H9 (cell line): ENCODE data around the gene MRPL55. TPM values are rescaled to one million over a fixed set of nuclear protein-coding genes. Genes with fewer than 3 reads are reported as not detected.

Experiments used
- DNase-seq: peaks from one replicate; pipeline ENCODE4 v3.0.0-alpha.2; 2017
- H2AFZ ChIP-seq: one replicate; pipeline ENCODE4 v1.6.1; 2013; ENCODE audit warnings: mild to moderate bottlenecking, low read length, control low read depth, moderate library complexity
- H2AK5ac ChIP-seq: 2 replicates; pipeline ENCODE4 v1.6.1; 2013; ENCODE audit warnings: low read length, control low read depth, mixed read lengths; ENCODE audit not compliant: insufficient read length
- H2BK120ac ChIP-seq: one replicate; pipeline ENCODE4 v1.6.1; 2013; ENCODE audit warnings: low read depth, mild to moderate bottlenecking, low read length, control low read depth, inconsistent platforms; ENCODE audit not compliant: poor library complexity, severe bottlenecking
- H2BK12ac ChIP-seq: 2 replicates; pipeline ENCODE4 v1.6.1; 2013; ENCODE audit warnings: low read length, control low read depth, mixed read lengths, low read depth; ENCODE audit not compliant: insufficient read length
- H2BK15ac ChIP-seq: 2 replicates; pipeline ENCODE4 v1.6.1; 2013; ENCODE audit warnings: low read depth, low read length, control low read depth
- H2BK20ac ChIP-seq: one replicate; pipeline ENCODE4 v1.6.1; 2013; ENCODE audit warnings: low read depth, mild to moderate bottlenecking, low read length, control low read depth, inconsistent platforms; ENCODE audit not compliant: poor library complexity, severe bottlenecking
- H2BK5ac ChIP-seq: 2 replicates; pipeline ENCODE4 v1.6.1; 2013; ENCODE audit warnings: low read length, control low read depth, mixed read lengths; ENCODE audit not compliant: insufficient read length
- H3K14ac ChIP-seq: 2 replicates; pipeline ENCODE4 v1.6.1; 2013; ENCODE audit warnings: low read length, control low read depth; ENCODE audit not compliant: insufficient read depth
- H3K18ac ChIP-seq: 2 replicates; pipeline ENCODE4 v1.6.1; 2013; ENCODE audit warnings: low read depth, mild to moderate bottlenecking, mixed read lengths, low read length, control low read depth; ENCODE audit not compliant: insufficient read length
- H3K23ac ChIP-seq: 2 replicates; pipeline ENCODE4 v1.6.1; 2013; ENCODE audit warnings: low read length, control low read depth, mixed read lengths, low read depth; ENCODE audit not compliant: insufficient read length
- H3K23me2 ChIP-seq: 2 replicates; pipeline ENCODE4 v1.6.1; 2013; ENCODE audit warnings: low read depth, mild to moderate bottlenecking, mixed read lengths, low read length, control low read depth; ENCODE audit not compliant: insufficient read length, poor library complexity, severe bottlenecking
- H3K27ac ChIP-seq: 2 replicates; pipeline ENCODE4 v1.5.1; 2013; ENCODE audit warnings: low read length, control low read depth, mixed read lengths, low read depth; ENCODE audit not compliant: insufficient read length
- H3K27me3 ChIP-seq: 2 replicates; pipeline ENCODE4 v1.6.1; 2013; ENCODE audit warnings: low read length, control low read depth, inconsistent platforms; ENCODE audit not compliant: insufficient read depth
- H3K4ac ChIP-seq: 2 replicates; pipeline ENCODE4 v1.6.1; 2013; ENCODE audit warnings: low read depth, mild to moderate bottlenecking, control low read depth, inconsistent platforms, low read length, moderate library complexity
- H3K4me1 ChIP-seq: 2 replicates; pipeline ENCODE4 v1.6.1; 2013; ENCODE audit warnings: low read length, control low read depth, inconsistent platforms; ENCODE audit not compliant: insufficient read depth
- H3K4me2 ChIP-seq: 2 replicates; pipeline ENCODE4 v1.6.1; 2013; ENCODE audit warnings: low read length, control low read depth, mixed read lengths; ENCODE audit not compliant: insufficient read length, insufficient read depth
- H3K56ac ChIP-seq: 2 replicates; pipeline ENCODE4 v1.6.1; 2013; ENCODE audit warnings: low read depth, mild to moderate bottlenecking, mixed read lengths, low read length, control low read depth; ENCODE audit not compliant: insufficient read length
- H3K79me1 ChIP-seq: 2 replicates; pipeline ENCODE4 v1.6.1; 2013; ENCODE audit warnings: low read depth, mild to moderate bottlenecking, moderate library complexity, low read length, control low read depth, inconsistent platforms; ENCODE audit not compliant: insufficient read depth, poor library complexity, severe bottlenecking
- H3K79me2 ChIP-seq: 2 replicates; pipeline ENCODE4 v1.6.1; 2013; ENCODE audit warnings: low read length, control low read depth, inconsistent platforms; ENCODE audit not compliant: insufficient read depth
- H3K9ac ChIP-seq: 2 replicates; pipeline ENCODE4 v1.6.1; 2013; ENCODE audit warnings: low read length, control low read depth, mixed read lengths; ENCODE audit not compliant: insufficient read length; ENCODE audit errors: extremely low read depth
- H3K9me3 ChIP-seq: one replicate; pipeline ENCODE4 v1.6.1; 2013; ENCODE audit warnings: low read depth, low read length, inconsistent platforms; ENCODE audit not compliant: control insufficient read depth
- H3T11ph ChIP-seq: one replicate; pipeline ENCODE4 v1.6.1; 2013; ENCODE audit warnings: mild to moderate bottlenecking, low read length, control low read depth, inconsistent platforms
- H4K20me1 ChIP-seq: one replicate; pipeline ENCODE4 v1.6.1; 2013; ENCODE audit not compliant: control insufficient read depth, insufficient read length, insufficient read depth
- H4K5ac ChIP-seq: 2 replicates; pipeline ENCODE4 v1.6.1; 2013; ENCODE audit warnings: low read depth, mild to moderate bottlenecking, mixed read lengths, low read length, control low read depth; ENCODE audit not compliant: insufficient read length
- H4K8ac ChIP-seq: replicated peaks from 2 replicates; pipeline ENCODE4 v1.6.1; 2013; ENCODE audit warnings: low read length, control low read depth, mixed read lengths, low read depth; ENCODE audit not compliant: insufficient read length
- H4K91ac ChIP-seq: 2 replicates; pipeline ENCODE4 v1.6.1; 2013; ENCODE audit warnings: low read depth, mild to moderate bottlenecking, moderate library complexity, mixed read lengths, low read length, control low read depth; ENCODE audit not compliant: insufficient read length
- H3K27ac Mint-ChIP-seq, 3 experiments: 2 replicates in 2 of 3; 3 replicates in 1 of 3; pipeline ENCODE4 v1.8.0; 2020 to 2021; ENCODE audit warnings: mixed read lengths in 3 of 3, mild to moderate bottlenecking in 1 of 3, moderate library complexity in 1 of 3
- H3K27me3 Mint-ChIP-seq: 2 replicates; pipeline ENCODE4 v1.8.0; 2021; ENCODE audit warnings: low read depth, mild to moderate bottlenecking, moderate library complexity, mixed read lengths
- H3K36me3 Mint-ChIP-seq, 3 experiments: 2 replicates in 2 of 3; 3 replicates in 1 of 3; pipeline ENCODE4 v1.8.0; 2020 to 2021; ENCODE audit warnings: low read depth in 3 of 3, mixed read lengths in 3 of 3; ENCODE audit not compliant: insufficient read depth in 1 of 3
- H3K4me1 Mint-ChIP-seq, 2 experiments: 2 replicates each; pipeline ENCODE4 v1.8.0; 2020; ENCODE audit warnings: mixed read lengths in 2 of 2
- H3K4me3 Mint-ChIP-seq, 2 experiments: 2 replicates in 1 of 2; 3 replicates in 1 of 2; pipeline ENCODE4 v1.8.0; 2020 to 2021; ENCODE audit warnings: mild to moderate bottlenecking in 2 of 2, mixed read lengths in 2 of 2, moderate library complexity in 1 of 2
- H3K9me3 Mint-ChIP-seq, 2 experiments: 2 replicates in 1 of 2; 3 replicates in 1 of 2; pipeline ENCODE4 v1.8.0; 2020; ENCODE audit warnings: mild to moderate bottlenecking in 2 of 2, mixed read lengths in 2 of 2, moderate library complexity in 1 of 2
- CTCF ChIP-seq: fragments of 200-600 bp; sonication (generic); conservative IDR thresholded peaks from 3 replicates; pipeline ENCODE4 v1.8.0; 2021; ENCODE audit warnings: antibody characterized with exemption, mild to moderate bottlenecking
- WGBS: extraction: QIAGEN DNeasy Blood & Tissue Kit; methylation state at CpG from one replicate; pipeline ENCODE4 v1.1.7; 2013; ENCODE audit warnings: missing lambda C conversion rate, low lambda C conversion rate, mixed read lengths; ENCODE audit not compliant: insufficient read length; ENCODE audit errors: extremely low coverage; 5-methylcytosine and 5-hydroxymethylcytosine counted together
- total RNA-seq: library from RNA; stranded (reverse); gene quantifications from 2 replicates; pipeline ENCODE4 v1.2.1, GENCODE V29; 2021

Gene MRPL55
- total RNA-seq, 1 experiment from 2014 or later: 62.3 TPM

- H3K23me2 ChIP-seq: peaks cover 7% of the 10 kb centered on the region
- H2BK5ac ChIP-seq: no peak overlapping the region
- no peak overlapping the region for H3T11ph ChIP-seq
- no peaks in the 10 kb centered on the region for H3K9me3 ChIP-seq
- no peak overlapping the region for H3K9ac ChIP-seq
- H3K4ac ChIP-seq: no peak overlapping the region
- Mint-ChIP-seq H3K9me3 (no peaks in the 10 kb centered on the region), H3K27ac (no peak overlapping the region), H3K27me3 (no peaks in the 10 kb centered on the region), H3K4me3 (no peak overlapping the region), H3K36me3 (no peaks in the 10 kb centered on the region; a peak in 1 of 7 replicates), H3K4me1 (peaks cover 4 to 19% of the 10 kb centered on the region in 2 experiments)
- H2BK12ac ChIP-seq: no peak overlapping the region
- H3K4me2 ChIP-seq: no peak overlapping the region
- no peaks in the 10 kb centered on the region for H3K4me1 ChIP-seq
- H4K20me1 ChIP-seq: peaks cover 2% of the 10 kb centered on the region
- H3K56ac ChIP-seq: no peak overlapping the region
- no peak overlapping the region for H4K8ac ChIP-seq
- no peak overlapping the region for H2BK15ac ChIP-seq
- H4K5ac ChIP-seq: no peak overlapping the region
- H2BK20ac ChIP-seq: no peak overlapping the region
- no peak for DNase-seq
- no peak overlapping the region for H2AK5ac ChIP-seq
- H3K18ac ChIP-seq: no peak overlapping the region
- no peak overlapping the region for H3K14ac ChIP-seq
- H2AFZ ChIP-seq: no peak overlapping the region
- no peak for TF ChIP-seq CTCF
- WGBS: no CpG with 5 or more reads among the region's 8 CpGs
- H3K79me1 ChIP-seq: peaks cover 8% of the 10 kb centered on the region
- no peak overlapping the region for H4K91ac ChIP-seq
- H3K23ac ChIP-seq: no peak overlapping the region
- H2BK120ac ChIP-seq: no peak overlapping the region
- peaks cover 15% of the 10 kb centered on the region; the same call in 1 of the 2 replicates for H3K79me2 ChIP-seq
- H3K27ac ChIP-seq: no peak overlapping the region
- H3K27me3 ChIP-seq: no peaks in the 10 kb centered on the region
Measured at GRCh38 chr1:228144993-228145343, 35.9 kb upstream of the MRPL55 start.
